GM23248 (cell line): Measurements from ENCODE around the gene YWHAQ. TPM values are rescaled to one million over a fixed set of nuclear protein-coding genes. Genes with fewer than 3 reads are reported as not detected.

Experiments used
- DNase-seq: peaks from one replicate; pipeline ENCODE4 v3.0.0-alpha.2; 2015
- H2AFZ ChIP-seq: fragments of 200-600 bp; sonication (generic); 2 replicates; pipeline ENCODE4 v1.6.1; 2016; ENCODE audit warnings: antibody characterized with exemption
- H3F3A ChIP-seq: fragments of 200-600 bp; sonication (generic); 2 replicates; pipeline ENCODE4 v1.6.1; 2016; ENCODE audit warnings: mild to moderate bottlenecking, antibody characterized with exemption, mixed run types; ENCODE audit not compliant: insufficient read depth
- H3K27ac ChIP-seq: fragments of 200-600 bp; sonication (generic); 2 replicates; pipeline ENCODE4 v1.5.1; 2016; ENCODE audit warnings: mild to moderate bottlenecking
- H3K27me3 ChIP-seq: fragments of 200-600 bp; sonication (generic); replicated peaks from 2 replicates; pipeline ENCODE4 v1.6.1; 2016; ENCODE audit warnings: mild to moderate bottlenecking; ENCODE audit not compliant: insufficient read depth
- H3K36me3 ChIP-seq: fragments of 200-600 bp; sonication (generic); 2 replicates; pipeline ENCODE4 v1.6.1; 2016; ENCODE audit warnings: low read depth, mild to moderate bottlenecking
- H3K4me1 ChIP-seq: fragments of 200-600 bp; sonication (generic); 2 replicates; pipeline ENCODE4 v1.6.1; 2016; ENCODE audit warnings: mild to moderate bottlenecking; ENCODE audit not compliant: insufficient read depth
- H3K4me2 ChIP-seq: fragments of 200-600 bp; sonication (generic); one replicate; pipeline ENCODE4 v1.6.1; 2016; ENCODE audit warnings: mild to moderate bottlenecking; ENCODE audit not compliant: unreplicated experiment
- H3K4me3 ChIP-seq: fragments of 200-600 bp; sonication (generic); 2 replicates; pipeline ENCODE4 v1.5.1; 2016; ENCODE audit warnings: mild to moderate bottlenecking
- H3K79me2 ChIP-seq: fragments of 200-600 bp; sonication (generic); 2 replicates; pipeline ENCODE4 v1.6.1; 2016; ENCODE audit warnings: mild to moderate bottlenecking; ENCODE audit not compliant: insufficient read depth
- H3K9ac ChIP-seq: fragments of 200-600 bp; sonication (generic); 2 replicates; pipeline ENCODE4 v1.6.1; 2016; ENCODE audit warnings: mild to moderate bottlenecking
- H3K9me2 ChIP-seq: fragments of 200-600 bp; sonication (generic); 2 replicates; pipeline ENCODE4 v1.6.1; 2016; ENCODE audit warnings: mixed run types, mild to moderate bottlenecking, moderate library complexity; ENCODE audit not compliant: insufficient read depth
- H3K9me3 ChIP-seq: fragments of 200-600 bp; sonication (generic); one replicate; pipeline ENCODE4 v1.6.1; 2017; ENCODE audit warnings: low read depth
- H4K20me1 ChIP-seq: fragments of 200-600 bp; sonication (generic); 2 replicates; pipeline ENCODE4 v1.6.0; 2016; ENCODE audit not compliant: insufficient read depth
- EZH2 ChIP-seq: fragments of 200-600 bp; sonication (generic); IDR thresholded peaks from 2 replicates; pipeline ENCODE4 v1.6.1; 2018; ENCODE audit warnings: antibody characterized with exemption, mild to moderate bottlenecking; ENCODE audit not compliant: insufficient read depth, poor library complexity, severe bottlenecking
- EZH2phosphoT487 ChIP-seq: fragments of 200-600 bp; sonication (generic); IDR thresholded peaks from 2 replicates; pipeline ENCODE4 v1.6.1; 2018; ENCODE audit warnings: antibody characterized with exemption, moderate library complexity, mild to moderate bottlenecking, low read depth; ENCODE audit not compliant: insufficient read depth
- WGBS, 2 experiments: methylation state at CpG; one replicate each; pipeline ENCODE4 v1.1.6; 2015 to 2017; ENCODE audit warnings: low lambda C conversion rate in 2 of 2, low coverage in 1 of 2; ENCODE audit errors: missing lambda C conversion rate in 2 of 2; 5-methylcytosine and 5-hydroxymethylcytosine counted together
- in situ Hi-C: fragments of 300-500 bp; cut with MboI; formaldehyde crosslinking; loops from 2 replicates; pipeline ENCODE4 v1.15.0; 2020
- polyA plus RNA-seq: library from polyadenylated mRNA; unstranded; fragments of >200 nt; fragmentation: Nextera tagmentation; extraction: Ambion mirVana; gene quantifications from 2 replicates; pipeline ENCODE4 v1.2.1, GENCODE V29; 2016
- total RNA-seq: library from RNA; depleted of rRNA; stranded (reverse); fragments of >200 nt; shearing (Covaris generic); gene quantifications from 2 replicates; pipeline ENCODE4 v1.2.3, GENCODE V29; 2014

Gene YWHAQ
- total and polyA plus RNA-seq, 2 experiments from 2014 or later = 400 to 694 TPM

GRCh38 chr2:9652267-9652666 is 21.5 kb upstream of the YWHAQ start:
- H3K4me3 ChIP-seq = no peak overlapping the region
- H4K20me1 ChIP-seq = no peaks in the 10 kb centered on the region
- H2AFZ ChIP-seq = no peak overlapping the region
- H3K27me3 ChIP-seq = no peaks in the 10 kb centered on the region
- TF ChIP-seq EZH2 = no peak
- TF ChIP-seq EZH2phosphoT487 = no peak
- WGBS, 2 experiments = 81 to 91% methylated on average over 1 of the region's 1 CpG
- in situ Hi-C loops = no loop called here
- no peak overlapping the region for H3K4me2 ChIP-seq
- H3K27ac ChIP-seq = no peak overlapping the region
- no peak overlapping the region for H3K9ac ChIP-seq
- H3K9me3 ChIP-seq = no peaks in the 10 kb centered on the region
- no peaks in the 10 kb centered on the region for H3K79me2 ChIP-seq
- peaks cover 30% of the 10 kb centered on the region for H3K4me1 ChIP-seq
- peaks cover 24% of the 10 kb centered on the region for H3F3A ChIP-seq
- no peak for DNase-seq
- H3K9me2 ChIP-seq = no peaks in the 10 kb centered on the region
- H3K36me3 ChIP-seq = no peaks in the 10 kb centered on the region

DNA sequence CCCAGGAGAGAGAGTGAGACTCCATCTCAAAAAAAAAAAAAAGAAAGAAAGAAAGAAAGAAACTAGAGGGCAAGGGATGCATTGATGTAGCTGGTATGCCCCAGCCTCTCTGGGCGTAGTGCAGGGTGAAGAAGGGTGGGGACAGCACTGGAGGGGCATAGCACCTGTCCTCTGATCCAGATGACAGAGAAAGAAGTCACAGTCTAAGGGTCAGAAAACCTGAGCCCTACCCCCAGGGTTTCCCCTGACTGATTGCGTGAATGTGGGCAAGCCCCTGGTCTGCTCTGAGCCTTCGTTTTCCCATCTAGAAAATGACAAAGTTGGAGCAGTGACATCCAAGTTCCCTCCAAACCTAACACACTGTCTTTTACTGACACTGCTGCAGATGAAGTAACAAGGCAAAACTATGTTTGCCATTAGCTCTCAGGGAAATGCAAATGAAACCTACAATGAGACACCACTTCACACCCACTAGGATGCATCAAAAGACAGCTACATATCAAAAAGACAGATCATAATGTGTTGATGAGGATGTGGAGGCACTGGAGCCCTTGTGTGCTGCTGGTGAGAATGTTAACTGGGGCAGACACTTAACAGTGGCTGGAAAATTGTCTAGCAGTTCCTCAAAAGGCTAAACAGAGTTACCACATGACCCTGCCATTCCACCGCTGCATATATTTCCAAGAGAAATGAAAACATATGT is 19.5 kb upstream of the YWHAQ start:
- in situ Hi-C loops = no loop called here

DNA sequence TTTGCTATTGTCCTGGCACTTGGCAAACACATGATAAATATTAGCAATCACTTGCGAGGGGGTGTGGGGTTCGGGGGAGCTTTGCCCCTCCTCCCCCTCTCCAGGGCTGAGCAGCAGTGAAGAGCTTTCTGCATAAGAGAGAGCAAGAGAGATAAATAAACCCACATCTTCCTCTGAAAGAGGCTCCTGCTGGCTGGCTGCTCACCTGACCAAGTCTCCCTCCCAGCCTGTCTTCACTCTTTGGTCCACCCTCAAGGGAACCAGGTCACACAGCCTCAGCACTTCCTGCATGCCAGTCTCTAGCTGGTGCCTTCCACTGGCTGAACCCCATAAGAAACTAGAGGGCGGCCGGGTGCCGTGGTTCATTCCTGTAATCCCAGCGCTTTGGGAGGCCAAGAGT is 18.5 kb upstream of the YWHAQ start:
- no peaks in the 10 kb centered on the region for H3K27me3 ChIP-seq
- H3K9me3 ChIP-seq = no peaks in the 10 kb centered on the region
- H3K4me3 ChIP-seq = no peak overlapping the region
- H4K20me1 ChIP-seq = no peaks in the 10 kb centered on the region
- no peaks in the 10 kb centered on the region for H3K36me3 ChIP-seq
- H3F3A ChIP-seq = no peaks in the 10 kb centered on the region
- no peak for DNase-seq
- H3K4me2 ChIP-seq = no peak overlapping the region
- H3K9me2 ChIP-seq = no peaks in the 10 kb centered on the region
- H3K27ac ChIP-seq = no peak overlapping the region
- in situ Hi-C loops = no loop called here
- no peak overlapping the region for H2AFZ ChIP-seq
- H3K4me1 ChIP-seq = peaks cover 4% of the 10 kb centered on the region; the same call in 1 of the 2 replicates
- no peak for TF ChIP-seq EZH2phosphoT487
- TF ChIP-seq EZH2 = no peak
- WGBS, 2 experiments = 45 to 60% methylated on average over 6 of the region's 6 CpGs
- H3K9ac ChIP-seq = no peak overlapping the region
- H3K79me2 ChIP-seq = no peaks in the 10 kb centered on the region

More for the DNA sequence above, 19.5 kb upstream of the YWHAQ start:
- no peaks in the 10 kb centered on the region for H3K36me3 ChIP-seq
- no peaks in the 10 kb centered on the region for H3K9me3 ChIP-seq
- peaks cover 14% of the 10 kb centered on the region for H3K4me1 ChIP-seq
- H4K20me1 ChIP-seq = no peaks in the 10 kb centered on the region
- DNase-seq = no peak
- H3K4me2 ChIP-seq = no peak overlapping the region
- no peaks in the 10 kb centered on the region for H3K79me2 ChIP-seq
- no peak overlapping the region for H2AFZ ChIP-seq
- no peaks in the 10 kb centered on the region for H3K27me3 ChIP-seq
- H3K4me3 ChIP-seq = no peak overlapping the region
- TF ChIP-seq EZH2phosphoT487 = no peak
- TF ChIP-seq EZH2 = no peak
- no peak overlapping the region for H3K9ac ChIP-seq
- WGBS, 2 experiments = 45 to 54% methylated on average over 4 of the region's 4 CpGs
- peaks cover 8% of the 10 kb centered on the region for H3F3A ChIP-seq
- no peaks in the 10 kb centered on the region for H3K9me2 ChIP-seq
- H3K27ac ChIP-seq = no peak overlapping the region

- Histone ChIP-seq H3K27me3 (no peaks in the 10 kb centered on the region), H3K4me1 (no peaks in the 10 kb centered on the region), H3K27ac (no peak overlapping the region), H4K20me1 (no peaks in the 10 kb centered on the region), H3K79me2 (no peaks in the 10 kb centered on the region), H3K36me3 (no peaks in the 10 kb centered on the region), H3K9ac (no peak overlapping the region), H3K4me3 (no peak overlapping the region), H3F3A (no peaks in the 10 kb centered on the region), H3K4me2 (no peak overlapping the region), H2AFZ (no peak overlapping the region), H3K9me3 (no peaks in the 10 kb centered on the region), H3K9me2 (no peaks in the 10 kb centered on the region)
- TF ChIP-seq EZH2 (no peak), EZH2phosphoT487 (no peak)
- in situ Hi-C loops = no loop called here
- 81 to 84% methylated on average over 10 of the region's 10 CpGs for WGBS, 2 experiments
- DNase-seq = no peak
These were observed 18.0 kb upstream of the YWHAQ start for GRCh38 chr2:9648821-9649220.
